Psoas muscle (tissue), 8 donors: Measurements from ENCODE around the gene PPFIA3. TPM values are rescaled to one million over a fixed set of nuclear protein-coding genes. Genes with fewer than 3 reads are reported as not detected.

Source experiments
- ATAC-seq, 4 donors: fragments of 200-7000 bp; cut with Tn5 transposase; one replicate each; pipeline ENCODE4 v1.9.1; 2020; ENCODE audit warnings: moderate library complexity in 3 of 4, mild to moderate bottlenecking in 2 of 4
- DNase-seq, 2 donors: peaks; one replicate each; pipeline ENCODE4 v3.0.0-alpha.2; 2020
- H3K27ac ChIP-seq: fragments of 200-600 bp; one replicate; pipeline ENCODE4 v1.8.0; 2022
- H3K27me3 ChIP-seq, 3 donors: fragments of 200-600 bp in 1 of 3; one replicate each; pipeline versions ENCODE4 v1.6.1 to v1.8.0; 2013 to 2022; ENCODE audit warnings: low read length in 2 of 3, mild to moderate bottlenecking in 2 of 3, moderate library complexity in 1 of 3; ENCODE audit not compliant: insufficient read depth in 3 of 3
- H3K36me3 ChIP-seq, 2 donors: fragments of 200-600 bp in 1 of 2; one replicate each; pipeline versions ENCODE4 v1.6.1 to v1.8.0; 2013 to 2022; ENCODE audit warnings: low read depth in 1 of 2, mild to moderate bottlenecking in 1 of 2, moderate library complexity in 1 of 2; ENCODE audit not compliant: insufficient read depth in 1 of 2
- H3K4me1 ChIP-seq: fragments of 200-600 bp; one replicate; pipeline ENCODE4 v1.8.0; 2022
- H3K4me3 ChIP-seq: fragments of 200-600 bp; one replicate; pipeline ENCODE4 v1.8.0; 2022; ENCODE audit warnings: mild to moderate bottlenecking
- H3K9me3 ChIP-seq: fragments of 200-600 bp; one replicate; pipeline ENCODE4 v1.8.0; 2022
- CTCF ChIP-seq: fragments of 200-600 bp; IDR thresholded peaks from one replicate; pipeline ENCODE4 v1.8.0; 2022; ENCODE audit warnings: antibody characterized with exemption
- WGBS, 3 donors: extraction: QIAGEN DNeasy Blood & Tissue Kit; methylation state at CpG; one replicate each; pipeline versions ENCODE4 v1.1.6 to v1.1.7; 2013; 5-methylcytosine and 5-hydroxymethylcytosine counted together
- intact Hi-C, 2 donors: fragments of 100-400 bp; cut with DNase I; formaldehyde crosslinking; loops; one replicate each; pipeline versions ENCODE4 v1.11.0 to v1.14.2; 2022
- polyA plus RNA-seq, 3 donors: library from polyadenylated mRNA; stranded (reverse); fragments of 200-250 nt; gene quantifications; one replicate each; pipeline ENCODE4 v1.2.3, GENCODE V29; 2013
- total RNA-seq, 4 donors: library from RNA; stranded (reverse); fragmentation: NEBNext Ultra II Directional in 2 of 4; extraction: Animal tissue kit (Norgen Biotek cat#: 25700) in 2 of 4; gene quantifications; one replicate each; pipeline versions ENCODE4 v1.2.1 to v1.2.4, GENCODE V29; 2021 to 2023
- donor health status: healthy with polysubstance abuse.
- donor health status: DM: no; HTN: no; CAD: no; lungs with moderate emphysema.
- donor health status: Bipolar disorder and iron deficiency.
- donor health status: healthy.
- donor health status: DM: yes; HTN: yes; CAD: no.
- donor health status: DM: no; HTN: no; CAD: no.
- donor health status: DM: no; HTN: no; CAD: no.
- donor health status: DM: yes; HTN: yes; CAD: no.

Gene PPFIA3
- total and polyA plus RNA-seq, 7 donors: 1.4 to 5.0 (median 3.2) TPM

- intact Hi-C loops: no loop called here
- Histone ChIP-seq H3K27ac (peak within 1 kb of the TSS; percentile 97), H3K9me3 (no peaks in the 10 kb centered on the region), H3K4me3 (peak within 1 kb of the TSS; percentile 100), H3K4me1 (peaks cover 18% of the 10 kb centered on the region), H3K27me3 (no peaks in the 10 kb centered on the region), H3K36me3 (peaks cover 2 to 35% of the 10 kb centered on the region in 2 donors)
- DNase-seq (peak; percentile 100), ATAC-seq (peak; percentile 97 to 99 (median 98))
- 0% methylated on average over 72 to 89 of the region's 89 CpGs for WGBS, 3 donors
- no peak for TF ChIP-seq CTCF
These were observed 34.1 kb upstream of the PPFIA3 start, which contains the start of gene SNRNP70 for GRCh38 chr19:49085020-49085867. TSS of gene SNRNP70 (plus strand) at chr19:49085451. CDS start at chr19:49086415, 964 bp downstream.

DNA sequence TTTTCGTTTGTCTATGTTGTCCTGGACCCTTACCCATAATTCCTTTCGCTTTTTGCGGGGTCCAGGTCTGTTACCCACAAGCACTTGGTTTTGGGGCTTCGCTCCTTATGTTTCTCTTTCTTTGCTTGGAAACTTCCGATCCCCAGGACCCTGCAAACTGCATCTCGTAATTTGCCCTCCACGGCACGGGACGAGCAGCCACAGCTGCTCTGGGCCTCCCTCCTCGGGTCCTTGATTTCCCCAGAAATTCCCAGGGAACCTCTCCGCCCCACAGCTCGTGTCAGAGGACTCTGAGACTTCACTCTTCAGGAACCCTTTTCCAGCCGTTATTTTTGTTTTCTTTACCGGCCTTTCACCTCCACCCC lies 33.5 kb upstream of the PPFIA3 start:
- TF ChIP-seq CTCF: no peak
- H3K36me3 ChIP-seq: peaks cover 2 to 41% of the 10 kb centered on the region in 2 donors
- peak overlapping the region; percentile 100 for H3K4me3 ChIP-seq
- DNase-seq (no peak), ATAC-seq (no peak)
- H3K9me3 ChIP-seq: no peaks in the 10 kb centered on the region
- peak overlapping the region; percentile 97 for H3K27ac ChIP-seq
- peaks cover 18% of the 10 kb centered on the region for H3K4me1 ChIP-seq
- 0 to 1% (median 1%) methylated on average over 14 of the region's 14 CpGs for WGBS, 3 donors
- H3K27me3 ChIP-seq: no peaks in the 10 kb centered on the region
- intact Hi-C loops: no loop called here

DNA sequence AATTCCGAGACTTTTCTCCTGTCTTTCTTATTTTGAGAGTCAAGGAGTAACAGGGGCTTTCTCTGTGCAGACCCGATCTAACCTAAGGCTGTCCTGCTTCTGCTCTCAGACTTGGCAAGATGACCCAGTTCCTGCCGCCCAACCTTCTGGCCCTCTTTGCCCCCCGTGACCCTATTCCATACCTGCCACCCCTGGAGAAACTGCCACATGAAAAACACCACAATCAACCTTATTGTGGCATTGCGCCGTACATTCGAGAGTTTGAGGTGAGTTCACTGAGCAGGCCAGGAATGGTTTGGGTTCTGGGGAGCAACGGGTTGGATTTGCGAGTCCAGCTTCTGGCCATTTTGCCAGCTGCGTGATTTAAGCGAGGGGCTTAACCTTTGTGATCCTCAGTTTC lies 33.0 kb upstream of the PPFIA3 start:
- H3K4me3 ChIP-seq: peak overlapping the region; percentile 100
- DNase-seq (no peak), ATAC-seq (no peak)
- peaks cover 2 to 45% of the 10 kb centered on the region in 2 donors for H3K36me3 ChIP-seq
- peaks cover 18% of the 10 kb centered on the region for H3K4me1 ChIP-seq
- no peaks in the 10 kb centered on the region for H3K9me3 ChIP-seq
- WGBS, 3 donors: 44 to 48% (median 46%) methylated on average over 11 of the region's 11 CpGs
- peak overlapping the region; percentile 97 for H3K27ac ChIP-seq
- H3K27me3 ChIP-seq: no peaks in the 10 kb centered on the region
- intact Hi-C loops: no loop called here
- no peak for TF ChIP-seq CTCF

GRCh38 chr19:49091391-49092038 lies 27.8 kb upstream of the PPFIA3 start:
- no peak overlapping the region for H3K4me3 ChIP-seq
- no peak for ATAC-seq
- peaks cover 7 to 89% of the 10 kb centered on the region in 2 donors for H3K36me3 ChIP-seq
- intact Hi-C loops: no loop called here
- no peak for DNase-seq
- no peaks in the 10 kb centered on the region for H3K27me3 ChIP-seq
- no peak overlapping the region for H3K27ac ChIP-seq
- H3K4me1 ChIP-seq: peaks cover 40% of the 10 kb centered on the region
- no peak for TF ChIP-seq CTCF
- H3K9me3 ChIP-seq: no peaks in the 10 kb centered on the region
- 87 to 88% (median 87%) methylated on average over 17 of the region's 17 CpGs for WGBS, 3 donors
